Kidney capillary endothelial cell (primary cell): Measurements from ENCODE around the gene GMCL1.
"Not testable (repeated sequence)": the region's sequence is repeated elsewhere in the genome, so short reads cannot be mapped to it uniquely, and the experiment has no call there.

Experiments used
- DNase-seq: peaks from one replicate; pipeline ENCODE4 v3.0.0-alpha.2; 2018; ENCODE audit warnings: low spot score

Gene GMCL1

DNA sequence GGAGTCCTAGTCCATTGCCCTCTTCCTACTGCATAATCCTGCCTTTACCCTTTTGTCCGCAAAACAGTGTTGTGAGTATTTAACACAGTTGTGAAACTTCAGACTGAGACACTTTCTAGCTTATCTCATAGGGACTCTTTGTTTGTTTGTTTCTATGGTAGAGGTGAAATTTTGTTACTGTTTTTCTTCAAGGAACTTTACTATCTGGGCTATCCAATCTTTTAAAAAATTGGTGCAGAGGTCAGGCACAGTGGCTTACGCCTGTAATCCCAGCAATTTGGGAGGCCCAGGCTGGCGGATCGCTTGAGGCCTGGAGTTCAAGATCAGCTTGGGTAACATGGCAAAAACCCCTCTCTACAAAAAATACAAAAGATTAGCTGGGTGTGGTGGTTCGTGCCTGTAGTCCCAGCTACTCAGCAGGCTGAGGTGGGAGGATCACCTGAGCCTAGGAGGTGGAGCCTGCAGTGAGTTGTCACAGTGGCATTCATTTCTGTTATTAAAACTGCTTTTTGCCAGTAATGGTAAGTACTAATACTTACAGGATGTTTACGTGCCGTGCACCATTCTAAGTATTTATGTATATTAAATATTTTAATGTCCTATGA is 18.8 kb downstream of the GMCL1 start:
- no peak for DNase-seq

DNA sequence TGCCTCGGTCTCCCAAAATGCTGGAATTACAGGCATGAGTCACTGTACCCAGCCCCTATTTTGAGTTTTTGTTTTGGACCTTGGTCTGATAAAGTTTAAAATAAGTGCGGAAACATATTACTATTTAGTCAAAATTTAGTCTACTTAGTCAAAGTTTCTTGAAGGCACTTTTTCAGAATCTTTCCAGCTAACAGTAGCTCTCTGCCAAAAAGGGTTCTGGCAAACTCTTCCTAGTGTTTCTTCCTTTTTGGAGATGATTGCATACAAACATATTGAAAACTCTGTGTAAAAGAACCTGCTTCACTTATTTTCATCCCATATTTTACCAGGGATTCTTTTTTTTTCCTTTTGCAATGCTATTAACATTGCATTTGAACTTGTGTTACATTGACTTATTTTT is 28.8 kb downstream of the GMCL1 start:
- DNase-seq, result no peak

DNA sequence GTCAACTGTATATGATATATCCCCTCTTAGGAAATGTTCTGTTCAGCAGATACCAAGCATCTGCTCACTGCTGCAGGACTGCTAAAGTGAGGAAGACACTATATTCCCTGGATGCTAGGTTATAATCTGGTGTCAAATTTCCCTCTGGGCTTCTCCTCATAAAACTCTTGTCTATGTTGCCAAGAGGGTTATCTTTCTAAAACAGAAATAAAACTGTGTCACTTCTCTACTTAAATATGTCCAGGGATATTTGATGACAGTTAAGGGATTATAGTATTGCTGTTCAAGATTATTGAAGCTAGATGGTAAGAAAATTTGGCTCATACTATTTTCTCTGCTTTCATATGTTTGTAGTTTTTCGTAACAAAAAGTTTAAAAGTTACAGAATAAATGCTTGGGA is 33.8 kb downstream of the GMCL1 start:
- no peak for DNase-seq

DNA sequence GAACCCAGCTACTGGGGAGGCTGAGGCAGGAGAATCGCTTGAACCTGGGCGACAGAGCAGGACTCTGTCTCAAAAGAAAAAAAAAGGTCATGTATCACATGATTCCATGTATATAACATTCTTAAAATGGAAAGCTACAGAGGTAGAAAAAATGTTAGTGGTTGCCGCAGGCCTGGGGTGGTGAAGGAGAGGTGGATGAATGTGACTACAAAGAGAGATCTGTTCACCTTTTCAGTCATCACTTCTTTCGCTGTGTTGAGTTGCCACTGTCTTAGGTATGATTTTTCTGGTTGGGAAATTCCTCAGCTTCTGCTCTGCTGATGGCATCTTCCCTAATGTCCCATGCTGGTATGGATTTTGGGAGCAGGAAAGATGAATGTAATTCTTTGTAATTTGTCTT is 59.0 kb downstream of the GMCL1 start:
- DNase-seq, result no peak

GRCh38 chr2:69889302-69889701 is 59.8 kb downstream of the GMCL1 start:
- no peak for DNase-seq

GRCh38 chr2:69890881-69891280 is 61.4 kb downstream of the GMCL1 start:
- no peak for DNase-seq

GRCh38 chr2:69892838-69893424 is 63.5 kb downstream of the GMCL1 start:
- DNase-seq, result not testable (repeated sequence)

- DNase-seq, result peak; percentile 78
Observed at GRCh38 chr2:69893684-69894551, 64.5 kb downstream of the GMCL1 start, which contains the start of gene SNRNP27. Gene SNRNP27, plus strand, starts transcription at chr2:69893956. Its CDS starts 29 bp downstream, at chr2:69893985.

- not testable (repeated sequence) for DNase-seq
Observed at GRCh38 chr2:69894737-69895136, 65.3 kb downstream of the GMCL1 start.

DNA sequence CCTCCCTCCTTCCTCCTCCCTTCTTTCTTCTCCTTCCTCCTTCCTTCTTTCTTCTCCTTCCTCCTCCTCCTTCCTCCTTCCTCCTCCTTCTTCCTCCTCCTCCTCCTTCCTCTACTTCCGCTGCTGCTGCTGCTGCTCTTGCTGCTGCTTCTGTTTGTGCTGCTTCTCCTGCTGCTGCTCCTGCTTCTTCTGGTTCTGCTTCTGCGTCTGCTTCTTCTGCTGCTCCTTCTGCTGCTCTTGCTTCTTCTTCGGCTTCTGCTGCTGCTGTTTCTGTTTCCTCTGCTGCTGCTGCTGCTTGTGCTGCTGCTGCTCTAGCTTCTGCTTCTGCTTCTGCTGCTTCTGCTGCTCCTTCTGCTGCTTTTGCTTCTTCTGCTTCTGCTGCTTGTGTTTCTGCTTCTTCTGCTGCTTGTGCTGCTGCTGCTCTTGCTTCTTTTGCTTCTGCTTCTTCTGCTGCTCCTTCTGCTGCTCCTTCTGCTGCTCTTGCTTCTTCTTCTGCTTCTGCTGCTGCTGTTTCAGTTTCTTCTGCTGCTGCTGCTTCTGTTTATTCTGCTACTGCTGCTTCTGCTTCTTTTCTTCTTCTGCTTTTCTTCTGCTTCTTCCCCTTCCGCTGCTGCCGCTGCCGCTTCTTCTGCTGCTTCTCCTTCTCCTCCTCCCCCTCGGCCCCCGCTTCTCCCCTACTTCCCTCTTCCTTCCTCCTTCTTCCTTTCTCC is 72.9 kb downstream of the GMCL1 start:
- no peak for DNase-seq

GRCh38 chr2:69907216-69907615 is 77.8 kb downstream of the GMCL1 start:
- no peak for DNase-seq

GRCh38 chr2:69911985-69912563 is 82.6 kb downstream of the GMCL1 start:
- peak; percentile 67 for DNase-seq

- DNase-seq, result peak; percentile 100
Observed at GRCh38 chr2:69914164-69914949, 84.9 kb downstream of the GMCL1 start.

GRCh38 chr2:69914950-69915945 is 85.8 kb downstream of the GMCL1 start, which contains the start of gene MXD1:
Gene MXD1, plus strand, starts transcription at chr2:69915109. Its CDS starts 222 bp downstream, at chr2:69915331.
- DNase-seq, result no peak

DNA sequence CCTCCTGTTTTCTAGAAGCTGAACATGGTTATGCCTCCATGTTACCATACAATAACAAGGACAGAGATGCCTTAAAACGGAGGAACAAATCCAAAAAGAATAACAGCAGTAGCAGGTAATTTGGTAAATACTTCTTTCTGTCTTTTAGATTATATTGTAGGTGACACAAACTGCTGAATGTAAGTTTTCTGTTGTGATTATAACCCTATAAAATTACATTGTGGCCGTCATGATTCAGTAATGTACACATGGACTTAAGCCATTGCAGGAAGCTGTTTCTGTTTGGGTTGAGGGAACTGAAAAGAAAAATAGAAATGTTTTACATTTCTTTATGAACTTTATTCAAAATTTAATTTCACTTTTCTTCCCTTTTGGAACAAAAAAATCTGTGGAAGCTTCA is 86.6 kb downstream of the GMCL1 start:
- DNase-seq, result no peak

GRCh38 chr2:69917852-69918251 is 88.4 kb downstream of the GMCL1 start:
- peak; percentile 79 for DNase-seq

- no peak for DNase-seq
Observed at GRCh38 chr2:69918401-69918800, 88.9 kb downstream of the GMCL1 start.

GRCh38 chr2:69923116-69923515 is 93.7 kb downstream of the GMCL1 start:
- no peak for DNase-seq

DNA sequence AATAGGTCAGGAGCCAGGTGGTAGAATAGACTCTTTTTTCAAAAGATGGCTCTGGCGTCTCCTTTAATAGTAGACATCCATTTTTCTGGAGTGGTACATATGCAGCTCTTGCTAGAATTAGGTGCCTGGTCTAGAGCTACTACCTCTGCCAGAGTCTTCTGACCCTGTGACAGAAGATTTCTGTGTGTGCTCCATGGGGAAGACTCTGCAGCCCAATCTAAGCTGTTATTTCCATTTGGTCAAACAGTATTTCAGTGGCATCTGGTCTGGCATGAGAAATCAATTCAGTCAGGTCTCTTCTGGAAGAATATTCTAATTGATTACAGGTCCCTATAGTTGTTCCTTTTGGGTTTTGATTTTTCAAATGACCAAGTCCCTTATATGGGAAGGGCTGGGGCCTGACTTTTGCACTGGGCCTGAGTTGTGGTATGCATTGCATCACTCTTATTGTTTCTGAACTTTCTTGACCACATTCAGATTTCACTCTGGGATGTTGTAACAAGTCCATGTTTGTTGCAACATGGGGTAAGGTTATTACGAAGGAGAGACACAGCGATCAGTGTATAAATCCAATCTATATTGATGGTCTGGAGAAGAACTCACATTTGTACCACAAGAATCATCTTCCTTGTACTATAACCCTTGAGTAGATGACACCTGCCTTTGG is 97.5 kb downstream of the GMCL1 start:
- no peak for DNase-seq
